Iris pigment epithelial cell (primary cell): Measurements from ENCODE around the gene POLR2M.
A peak's percentile ranks its signal among the peaks of the same experiment; 100 is the strongest.

ENCODE experiments used
- DNase-seq: peaks from one replicate; pipeline ENCODE4 v3.0.0-alpha.2; 2011; ENCODE audit warnings: low read depth

POLR2M gene

GRCh38 chr15:57706405-57707209 lies at the start of gene POLR2M:
TSS of gene POLR2M (plus strand) at chr15:57706714. CDS start at chr15:57706843, 129 bp downstream.
- peak; percentile 100 for DNase-seq

GRCh38 chr15:57657619-57658018 lies 48.9 kb upstream of the POLR2M start:
- no peak for DNase-seq

- DNase-seq: no peak
These were observed 44.3 kb upstream of the POLR2M start for GRCh38 chr15:57662091-57662744.

- no peak for DNase-seq
These were observed 43.7 kb upstream of the POLR2M start for GRCh38 chr15:57662802-57663201.

GRCh38 chr15:57663262-57663661 lies 43.3 kb upstream of the POLR2M start:
- DNase-seq: no peak

GRCh38 chr15:57665194-57665593 lies 41.3 kb upstream of the POLR2M start:
- DNase-seq: no peak

GRCh38 chr15:57665939-57666338 lies 40.6 kb upstream of the POLR2M start:
- DNase-seq: no peak

- DNase-seq: peak; percentile 66
These were observed 39.2 kb upstream of the POLR2M start for GRCh38 chr15:57667171-57667849.

GRCh38 chr15:57668016-57668415 lies 38.5 kb upstream of the POLR2M start:
- no peak for DNase-seq

GRCh38 chr15:57671636-57672035 lies 34.9 kb upstream of the POLR2M start:
- peak; percentile 13 for DNase-seq

- no peak for DNase-seq
These were observed 30.9 kb upstream of the POLR2M start for GRCh38 chr15:57675481-57676181.

GRCh38 chr15:57676585-57676984 lies 29.9 kb upstream of the POLR2M start:
- no peak for DNase-seq

- DNase-seq: peak; percentile 30
These were observed 29.3 kb upstream of the POLR2M start for GRCh38 chr15:57677204-57677603.

GRCh38 chr15:57680021-57680420 lies 26.5 kb upstream of the POLR2M start:
- peak; percentile 75 for DNase-seq

GRCh38 chr15:57681011-57681410 lies 25.5 kb upstream of the POLR2M start:
- no peak for DNase-seq

GRCh38 chr15:57683481-57683880 lies 23.0 kb upstream of the POLR2M start:
- no peak for DNase-seq

- no peak for DNase-seq
These were observed 21.9 kb upstream of the POLR2M start for GRCh38 chr15:57684491-57685151.

- peak; percentile 17 for DNase-seq
These were observed 21.0 kb upstream of the POLR2M start for GRCh38 chr15:57685306-57686095.

- peak; percentile 81 for DNase-seq
These were observed 19.9 kb upstream of the POLR2M start for GRCh38 chr15:57686657-57687056.

- no peak for DNase-seq
These were observed 16.1 kb upstream of the POLR2M start for GRCh38 chr15:57690341-57690966.
